Activated T-cell treated with anti-CD3 and anti-CD28 coated beads for 1 hour (primary cell): ENCODE data around the gene MIPOL1.

Experiments used
- DNase-seq: peaks from one replicate; pipeline ENCODE4 v3.0.0-alpha.2; 2020; ENCODE audit warnings: low read depth

Gene MIPOL1

GRCh38 chr14:37399517-37399916 lies 201.8 kb downstream of the MIPOL1 start:
- no peak for DNase-seq

GRCh38 chr14:37401093-37401492 lies 203.4 kb downstream of the MIPOL1 start:
- DNase-seq = no peak

GRCh38 chr14:37403626-37404025 lies 205.9 kb downstream of the MIPOL1 start:
- no peak for DNase-seq

GRCh38 chr14:37406095-37406494 lies 208.4 kb downstream of the MIPOL1 start:
- no peak for DNase-seq

- DNase-seq = no peak
Measured at GRCh38 chr14:37411079-37411735, 213.5 kb downstream of the MIPOL1 start.

GRCh38 chr14:37413050-37413449 lies 215.3 kb downstream of the MIPOL1 start:
- no peak for DNase-seq

- DNase-seq = no peak
Measured at GRCh38 chr14:37413504-37414003, 215.8 kb downstream of the MIPOL1 start.

- no peak for DNase-seq
Measured at GRCh38 chr14:37416264-37416663, 218.5 kb downstream of the MIPOL1 start.

- DNase-seq = no peak
Measured at GRCh38 chr14:37417151-37417550, 219.4 kb downstream of the MIPOL1 start.

- DNase-seq = no peak
Measured at GRCh38 chr14:37417833-37418232, 220.1 kb downstream of the MIPOL1 start.

- no peak for DNase-seq
Measured at GRCh38 chr14:37420622-37421021, 222.9 kb downstream of the MIPOL1 start.

GRCh38 chr14:37422319-37422718 lies 224.6 kb downstream of the MIPOL1 start:
- no peak for DNase-seq

- no peak for DNase-seq
Measured at GRCh38 chr14:37422748-37423147, 225.0 kb downstream of the MIPOL1 start.

- no peak for DNase-seq
Measured at GRCh38 chr14:37428954-37429353, 231.2 kb downstream of the MIPOL1 start.

- no peak for DNase-seq
Measured at GRCh38 chr14:37429618-37430017, 231.9 kb downstream of the MIPOL1 start.

GRCh38 chr14:37434867-37435266 lies 237.1 kb downstream of the MIPOL1 start:
- no peak for DNase-seq

- DNase-seq = no peak
Measured at GRCh38 chr14:37436519-37436918, 238.8 kb downstream of the MIPOL1 start.

- DNase-seq = no peak
Measured at GRCh38 chr14:37437490-37437889, 239.8 kb downstream of the MIPOL1 start.

- DNase-seq = no peak
Measured at GRCh38 chr14:37438444-37438843, 240.7 kb downstream of the MIPOL1 start.

GRCh38 chr14:37443461-37443860 lies 245.7 kb downstream of the MIPOL1 start:
- no peak for DNase-seq

GRCh38 chr14:37447883-37448391 lies 250.2 kb downstream of the MIPOL1 start:
- no peak for DNase-seq

GRCh38 chr14:37452323-37452722 lies 254.6 kb downstream of the MIPOL1 start:
- no peak for DNase-seq

- DNase-seq = no peak
Measured at GRCh38 chr14:37453985-37454384, 256.2 kb downstream of the MIPOL1 start.

GRCh38 chr14:37457334-37457733 lies 259.6 kb downstream of the MIPOL1 start:
- no peak for DNase-seq
